NCI-H2196 (cell line): Measurements from ENCODE around the gene IQSEC3.
"Not testable (repeated sequence)": the region's sequence is repeated elsewhere in the genome, so short reads cannot be mapped to it uniquely, and the experiment has no call there.

Experiments
- DNase-seq: peaks from one replicate; lab custom pipeline; 2025; ENCODE audit not compliant: unreplicated experiment; lab: John Stamatoyannopoulos, UW

The IQSEC3 gene

GRCh38 chr12:212715-213526 is 146.4 kb downstream of the IQSEC3 start:
- no peak for DNase-seq

- DNase-seq, result no peak
Observed at GRCh38 chr12:213527-213932, 147.0 kb downstream of the IQSEC3 start.

- no peak for DNase-seq
Observed at GRCh38 chr12:214003-214741, 147.6 kb downstream of the IQSEC3 start, which contains the start of gene SLC6A12. TSS of gene SLC6A12 (minus strand) at chr12:214157. CDS start at chr12:209986, 4,171 bp downstream.

- DNase-seq, result no peak
Observed at GRCh38 chr12:215116-215515, 148.5 kb downstream of the IQSEC3 start.

GRCh38 chr12:217029-217428 is 150.5 kb downstream of the IQSEC3 start:
- not testable (repeated sequence) for DNase-seq

- DNase-seq, result no peak
Observed at GRCh38 chr12:218221-218620, 151.7 kb downstream of the IQSEC3 start.

- DNase-seq, result no peak
Observed at GRCh38 chr12:218728-219590, 152.4 kb downstream of the IQSEC3 start.

GRCh38 chr12:219891-220352 is 153.4 kb downstream of the IQSEC3 start:
- DNase-seq, result peak; percentile 56

GRCh38 chr12:220491-220890 is 153.9 kb downstream of the IQSEC3 start:
- no peak for DNase-seq

GRCh38 chr12:220946-221550 is 154.5 kb downstream of the IQSEC3 start:
- DNase-seq, result no peak

GRCh38 chr12:221736-222135 is 155.2 kb downstream of the IQSEC3 start:
- no peak for DNase-seq

- no peak for DNase-seq
Observed at GRCh38 chr12:223841-224240, 157.3 kb downstream of the IQSEC3 start.

GRCh38 chr12:224330-224729 is 157.8 kb downstream of the IQSEC3 start:
- no peak for DNase-seq

- DNase-seq, result no peak
Observed at GRCh38 chr12:225012-225411, 158.4 kb downstream of the IQSEC3 start.

GRCh38 chr12:226401-226800 is 159.8 kb downstream of the IQSEC3 start:
- DNase-seq, result no peak

GRCh38 chr12:227286-227915 is 160.8 kb downstream of the IQSEC3 start:
- no peak for DNase-seq
